Measurements from ENCODE around the gene LSP1.
A peak's percentile ranks its signal among the peaks of the same experiment; 100 is the strongest.

LSP1 gene

DNA sequence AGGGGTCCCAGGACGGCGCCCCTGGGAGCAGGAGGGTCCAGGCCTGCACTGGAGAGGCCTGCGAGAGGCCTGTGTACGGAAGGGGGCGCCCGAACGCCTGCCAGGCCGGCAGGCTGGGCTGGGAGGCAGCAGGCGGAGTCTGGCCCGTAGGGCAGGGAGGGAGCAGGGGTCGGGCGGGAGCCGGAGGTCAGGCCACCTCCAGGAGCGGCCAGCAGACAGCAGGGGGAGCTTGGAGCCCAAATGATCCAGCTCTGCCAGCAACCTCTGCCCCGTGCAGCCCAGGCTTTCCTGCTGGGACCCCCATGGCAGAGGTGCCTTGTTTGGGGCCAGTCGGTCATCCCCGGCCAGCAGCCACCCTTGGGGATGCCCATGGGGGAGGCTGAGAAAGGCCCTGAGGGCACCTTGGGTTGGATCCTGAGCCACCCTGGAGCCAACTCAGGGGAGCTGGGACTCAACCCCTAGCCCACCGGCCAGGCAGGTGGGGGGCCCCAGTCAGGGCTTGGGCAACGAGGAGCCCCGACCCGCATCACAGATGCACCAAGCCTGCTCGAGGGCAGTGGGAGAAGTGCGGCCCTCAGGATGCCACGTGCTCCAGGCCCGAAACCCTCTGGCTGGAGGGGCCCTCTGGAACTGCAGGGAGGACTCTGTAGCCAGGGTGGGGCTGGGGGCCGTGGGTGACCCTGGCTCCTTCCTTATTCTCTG, 27.7 kb upstream of the LSP1 start:
- DNase-seq, result no peak

DNA sequence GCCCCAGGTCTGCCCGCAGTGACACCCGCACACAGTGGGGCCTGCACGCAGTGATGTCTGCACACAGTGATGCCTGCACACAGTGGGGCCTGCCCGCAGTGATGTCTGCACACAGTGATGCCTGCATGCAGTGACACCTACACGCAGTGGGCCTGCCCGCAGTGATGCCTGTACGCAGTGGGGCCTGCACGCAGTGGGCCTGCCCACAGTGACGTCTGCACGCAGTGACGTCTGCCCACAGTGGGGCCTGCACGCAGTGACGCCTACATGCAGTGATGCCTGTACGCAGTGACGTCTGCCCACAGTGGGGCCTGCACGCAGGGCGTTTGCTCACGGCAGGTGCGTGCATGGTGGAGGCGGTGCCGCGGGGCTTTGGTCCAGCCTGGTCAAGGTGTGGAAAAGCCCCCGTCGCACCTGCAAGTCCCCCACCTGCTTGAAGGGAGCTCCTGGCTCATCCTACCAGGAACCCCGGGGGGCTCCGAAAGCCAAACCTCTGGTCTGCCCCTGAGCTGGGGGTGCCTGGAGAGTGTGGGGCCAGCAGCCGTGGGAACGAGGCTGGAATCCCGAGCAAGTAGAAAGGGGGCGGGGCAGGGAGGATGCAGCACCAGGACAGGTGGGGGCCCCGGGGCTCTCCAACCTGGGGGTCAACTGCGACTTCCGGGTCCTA, 27.0 kb upstream of the LSP1 start:
- DNase-seq, result no peak

DNA sequence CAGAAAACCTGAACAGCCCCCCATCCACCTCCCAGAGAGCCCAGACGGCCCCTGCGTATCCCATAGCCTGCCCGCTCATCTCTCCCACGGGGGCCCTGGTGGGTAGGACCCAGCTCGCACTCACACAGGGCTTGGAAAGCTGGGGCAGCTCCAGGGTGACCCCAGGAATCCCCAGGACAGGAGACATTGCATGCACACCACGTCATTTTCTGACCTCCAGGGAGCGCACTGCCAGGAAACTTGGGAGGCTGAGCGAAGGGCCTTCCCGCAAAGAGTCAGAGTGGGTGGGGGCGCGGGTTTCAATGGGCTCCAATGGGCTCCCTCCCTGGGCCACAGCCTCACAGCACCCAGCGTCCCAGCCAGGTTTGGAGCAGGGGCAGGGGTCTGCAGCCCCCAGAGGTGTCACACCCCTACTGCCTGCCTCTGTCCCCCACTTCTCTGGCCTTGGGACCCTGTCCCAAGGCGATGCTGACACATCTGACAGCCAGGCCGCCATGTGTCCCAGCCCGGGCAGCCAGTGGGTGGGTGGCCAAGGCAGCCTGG, 26.3 kb upstream of the LSP1 start:
- DNase-seq, result peak; percentile 3

DNA sequence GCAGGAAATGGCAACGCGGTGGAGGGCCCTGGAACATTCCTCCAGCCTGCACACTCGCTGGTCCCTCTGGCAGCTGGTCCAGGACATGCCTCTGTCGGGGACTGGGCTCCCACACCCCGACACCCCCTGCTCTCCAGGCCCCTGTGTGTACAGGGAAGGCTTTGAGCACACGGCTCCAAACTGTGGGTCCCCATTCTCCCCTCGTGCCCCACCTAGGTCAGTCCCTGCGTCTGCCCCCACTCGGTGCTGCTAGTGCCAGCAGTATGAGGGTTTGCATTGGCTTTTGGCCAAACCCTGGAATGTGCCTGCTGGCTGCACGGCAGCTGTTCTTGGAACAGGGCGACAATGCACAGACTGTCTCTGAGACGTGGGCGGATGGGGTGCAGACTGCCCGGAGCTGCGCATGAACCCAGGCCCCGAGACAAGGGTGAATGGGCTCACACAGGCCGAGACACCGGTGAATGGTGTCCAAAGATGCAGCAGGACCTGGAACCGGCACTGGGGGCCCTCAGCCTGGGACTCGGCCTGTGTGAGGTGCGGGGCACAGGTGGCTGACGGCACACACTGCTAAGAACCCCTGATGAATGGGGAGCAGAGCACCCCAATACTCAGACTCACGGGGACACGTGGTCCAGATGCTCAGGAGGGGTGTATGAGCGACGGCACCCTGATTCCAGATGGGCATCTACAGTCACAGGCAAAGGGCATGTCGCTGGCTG, 25.6 kb upstream of the LSP1 start:
- DNase-seq, result peak; percentile 86

DNA sequence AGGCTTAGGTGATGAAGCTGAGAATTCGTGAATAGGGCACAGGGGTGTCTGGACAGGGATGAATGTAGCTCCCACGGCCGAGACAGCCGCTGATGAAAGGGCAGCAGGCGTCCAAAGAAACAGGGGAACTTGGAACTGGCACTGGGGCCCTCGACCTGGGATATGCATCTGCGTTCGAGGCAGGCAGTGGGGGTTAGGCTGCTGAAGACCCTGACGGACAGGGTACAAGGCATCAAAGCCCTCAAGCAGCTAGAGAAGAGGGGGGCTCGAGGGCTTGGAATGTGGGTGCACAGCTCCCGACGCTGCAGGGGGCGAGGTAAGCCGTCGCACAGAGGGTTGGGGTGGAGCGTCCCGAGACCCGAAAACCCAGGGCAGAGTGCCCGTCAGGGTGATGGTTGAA, 25.0 kb upstream of the LSP1 start:
- no peak for DNase-seq

DNA sequence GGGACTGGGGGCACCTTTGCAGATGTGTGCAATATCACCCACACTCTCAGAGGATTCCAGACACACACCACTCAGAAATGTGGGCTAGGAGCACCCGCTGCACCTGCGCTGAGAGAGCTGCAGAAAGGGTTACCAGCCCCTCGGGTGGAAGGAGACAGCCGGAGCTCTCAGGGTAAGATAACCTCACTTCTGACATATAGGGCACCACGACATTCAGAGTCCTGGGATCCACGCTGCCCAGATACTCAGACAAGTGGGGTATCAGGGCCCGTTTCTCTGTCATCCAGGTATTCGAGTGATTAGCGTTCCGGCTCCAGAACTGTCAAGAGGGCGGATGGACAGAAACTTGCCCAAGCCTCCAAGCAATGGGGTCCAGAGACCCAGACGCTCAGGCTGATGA, 24.3 kb upstream of the LSP1 start:
- no peak for DNase-seq

DNA sequence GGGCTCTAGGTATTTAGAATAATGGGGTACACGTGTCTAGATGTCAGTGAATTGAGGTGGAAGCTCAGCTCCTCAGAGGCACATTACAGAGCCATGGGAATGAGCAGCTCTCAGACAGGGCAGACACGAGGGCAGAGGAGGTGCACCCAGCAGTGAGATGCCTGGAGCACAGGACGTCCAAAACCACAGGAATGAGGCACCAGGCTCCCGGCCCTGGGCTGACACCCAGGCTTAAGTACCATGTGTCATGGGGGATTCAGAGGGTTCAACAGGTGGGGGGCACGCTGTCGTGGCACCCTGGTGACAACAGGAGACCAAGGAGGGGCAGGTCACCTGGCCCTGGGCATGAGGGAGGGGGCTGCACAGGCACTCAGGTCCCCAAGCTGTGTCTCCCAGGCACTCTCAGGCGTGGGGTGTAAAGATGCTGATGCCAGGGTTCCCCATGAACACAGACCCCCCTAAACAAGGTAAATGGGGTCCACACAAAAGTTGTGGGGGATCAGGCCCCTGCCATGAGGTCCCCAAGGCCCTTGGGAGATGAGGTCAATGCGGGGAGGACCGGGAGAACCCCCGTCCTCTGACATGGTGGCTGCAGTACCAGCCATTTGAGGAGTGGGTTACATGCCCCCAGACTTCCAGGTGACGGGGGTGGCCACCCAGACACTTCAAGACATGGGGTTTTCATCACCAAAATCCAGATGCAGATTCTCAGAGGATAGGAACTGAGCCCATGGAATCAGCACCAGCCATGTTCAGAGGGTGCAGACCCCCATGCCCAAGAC, 23.7 kb upstream of the LSP1 start:
- no peak for DNase-seq

DNA sequence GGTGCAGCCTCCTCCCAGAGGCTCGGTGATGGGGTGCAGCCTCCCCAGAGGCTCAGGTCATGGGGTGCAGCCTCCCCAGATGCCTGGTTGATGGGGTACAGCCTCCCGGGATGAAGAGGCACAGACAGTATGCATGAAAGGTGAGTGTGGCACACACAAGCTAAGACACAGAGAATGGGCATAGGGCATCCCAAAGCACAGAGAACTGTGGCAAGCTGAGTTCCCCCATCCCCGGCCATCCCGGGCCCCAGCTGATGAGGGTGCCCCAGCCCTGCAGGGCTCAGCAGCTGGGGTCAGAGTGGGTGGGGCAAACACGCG, 22.9 kb upstream of the LSP1 start:
- DNase-seq, result no peak

DNA sequence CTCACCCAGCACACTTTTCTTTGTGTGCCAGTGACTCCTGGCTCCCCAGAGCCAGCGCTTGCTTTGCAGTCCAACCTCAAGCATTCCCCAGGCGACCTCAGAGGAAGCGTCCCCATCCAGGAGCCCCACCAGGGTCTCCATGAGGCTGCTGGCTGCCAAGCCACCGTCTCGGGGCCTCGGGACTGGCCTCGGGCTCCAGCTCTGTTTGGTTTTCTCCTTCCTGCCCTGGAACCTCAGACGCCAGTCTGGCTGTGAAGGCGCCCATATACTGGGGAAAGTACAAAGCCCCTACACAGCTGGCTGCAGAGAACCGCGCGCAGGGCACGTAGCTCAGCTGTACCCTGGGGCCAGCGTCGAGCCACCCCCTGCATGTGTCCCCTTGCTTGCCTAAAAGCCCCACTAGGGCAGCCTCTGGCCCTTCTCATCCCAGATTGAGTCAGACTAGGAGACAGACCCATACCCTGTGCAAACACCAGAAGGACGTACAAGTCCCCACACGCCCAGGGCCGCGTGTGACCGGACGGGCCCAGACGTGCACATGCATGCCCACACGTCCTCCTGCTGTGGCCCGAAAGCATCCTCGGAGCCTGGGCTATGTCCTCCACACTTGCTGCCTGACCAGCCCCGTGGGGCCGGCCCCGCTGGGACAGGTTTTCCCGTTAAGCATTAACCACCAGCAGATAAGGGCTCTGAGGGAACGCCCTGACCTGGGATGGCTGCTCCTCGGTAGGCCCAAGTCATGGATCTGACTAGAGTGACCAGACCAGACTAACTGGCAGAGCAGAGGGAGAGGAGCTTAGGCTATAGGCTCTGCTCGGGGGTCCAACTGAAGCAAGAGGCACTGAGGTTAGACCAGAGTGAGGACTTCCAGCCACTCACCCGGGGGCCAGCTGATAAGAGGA, 22.3 kb upstream of the LSP1 start:
- DNase-seq, result peak; percentile 47

DNA sequence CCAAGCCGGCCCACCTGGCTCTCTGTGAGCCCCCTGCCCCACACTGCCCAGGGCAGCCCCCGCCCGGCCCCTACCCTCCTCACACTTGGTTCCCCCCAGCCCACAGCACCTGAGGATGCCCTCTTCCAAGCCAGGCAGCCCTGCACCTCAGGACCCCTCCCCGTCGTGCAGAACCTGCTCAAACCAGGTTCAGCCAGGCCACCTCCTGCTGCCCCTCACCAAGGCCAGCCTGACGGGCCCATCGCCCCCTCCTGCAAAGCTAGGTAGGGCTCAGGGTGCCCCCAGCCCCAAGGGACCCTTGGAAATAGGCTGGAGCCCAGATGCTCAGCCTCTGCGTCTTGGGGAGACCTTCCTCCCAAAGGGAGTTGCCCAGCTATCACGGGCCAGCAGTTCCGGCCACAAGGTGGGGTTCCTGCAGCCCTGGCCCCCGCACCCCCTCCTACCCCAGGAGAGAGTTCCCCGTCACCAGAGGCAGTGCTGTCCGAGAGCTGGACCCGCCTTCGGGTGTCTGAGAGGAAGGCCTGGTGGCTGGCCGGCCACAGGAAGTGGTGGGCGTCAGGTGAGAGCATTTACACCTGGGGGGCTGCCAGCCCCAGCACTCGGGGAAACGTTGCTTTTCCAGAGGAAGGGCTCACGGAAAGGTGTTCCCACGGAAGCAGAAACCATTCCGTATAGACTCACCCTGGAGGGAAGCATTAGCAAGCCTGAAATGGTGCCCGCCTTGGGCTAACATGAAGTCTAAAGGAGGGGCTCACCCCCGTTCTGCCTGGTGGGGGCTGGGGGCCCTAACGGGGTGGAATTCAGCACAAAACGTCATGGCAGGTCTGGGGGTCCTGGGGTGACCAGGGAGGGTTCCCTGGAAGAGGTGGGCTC, 21.3 kb upstream of the LSP1 start:
- no peak for DNase-seq

DNA sequence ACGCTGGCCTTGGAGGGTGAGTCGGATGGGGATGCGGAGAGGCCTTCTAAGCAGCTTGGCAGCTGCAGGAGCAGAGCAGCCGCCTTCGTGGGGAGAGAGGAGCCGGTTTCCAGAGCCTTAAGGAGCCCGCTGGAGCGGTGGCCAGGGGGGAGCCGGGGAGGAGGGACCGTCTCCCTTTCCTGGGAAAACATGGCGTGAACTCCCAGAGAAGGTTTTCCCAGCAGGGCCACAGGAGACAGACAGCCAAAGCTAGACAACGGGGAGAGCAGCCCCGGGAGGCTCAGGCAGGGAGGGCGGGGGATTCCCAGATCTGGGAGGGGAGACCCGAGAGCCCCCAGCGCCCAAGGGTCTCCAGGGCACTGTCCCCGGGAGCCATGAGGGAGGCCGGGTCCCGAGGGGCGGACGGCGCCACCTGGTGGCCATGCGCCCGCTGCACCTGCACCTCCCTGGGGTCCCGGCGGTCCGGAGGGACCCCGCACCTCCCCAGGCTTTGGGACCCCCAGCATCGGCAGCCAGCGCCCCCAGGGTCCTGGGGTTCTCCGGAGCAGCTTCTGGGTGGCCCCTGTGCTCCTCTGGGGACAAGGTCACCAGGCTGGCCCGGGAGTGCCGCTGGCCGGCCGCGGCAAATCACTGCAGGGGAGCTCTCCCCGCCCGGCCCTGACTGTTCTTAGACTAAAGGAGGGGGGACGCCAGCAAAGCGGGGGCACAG, 20.5 kb upstream of the LSP1 start:
- DNase-seq, result peak; percentile 32

DNA sequence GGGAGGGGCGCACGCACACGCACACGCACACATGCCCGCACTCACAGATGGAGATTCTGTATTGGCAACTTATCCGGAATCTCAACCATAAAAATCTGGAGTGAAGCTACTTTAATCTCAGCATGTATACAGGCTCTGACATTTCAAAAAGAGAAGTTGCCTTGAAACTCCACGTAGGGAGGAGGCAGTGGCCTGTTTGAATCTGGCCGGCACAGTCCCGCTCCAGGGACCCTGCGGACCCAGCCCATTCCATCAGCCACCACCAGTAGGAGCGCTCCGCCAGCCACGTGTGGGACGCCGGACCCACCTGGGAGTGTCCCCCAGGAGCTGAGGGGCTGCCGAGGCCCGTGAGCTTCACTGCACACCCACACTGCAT, 20.0 kb upstream of the LSP1 start:
- DNase-seq, result no peak

DNA sequence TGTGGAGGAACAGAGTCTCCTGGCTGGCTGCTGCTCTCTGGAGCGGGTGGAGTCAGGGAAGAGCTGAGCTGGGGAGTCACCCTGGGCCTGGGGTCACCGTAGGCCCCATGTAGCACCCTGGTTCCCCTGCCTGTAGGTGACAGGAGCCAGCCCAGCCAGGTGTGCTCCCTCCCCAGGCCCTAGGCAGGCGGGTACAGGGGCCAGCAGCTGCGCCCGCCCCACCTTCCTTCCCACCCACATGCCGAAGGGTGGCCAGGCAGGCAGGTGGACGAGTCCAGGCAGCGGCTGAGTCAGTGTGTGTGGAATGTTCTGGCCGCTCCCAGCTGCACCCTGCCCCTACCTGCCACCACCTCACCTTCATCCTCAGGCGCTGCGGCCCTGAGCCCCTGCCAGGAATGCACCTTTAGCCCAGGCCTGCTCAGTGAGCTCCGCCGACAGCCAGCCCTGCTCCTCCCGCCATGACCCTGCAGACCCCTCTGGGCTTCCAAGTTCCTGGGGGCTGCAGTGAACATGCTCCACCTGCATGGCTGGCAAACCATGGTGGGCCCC, 18.7 kb upstream of the LSP1 start:
- DNase-seq, result no peak

DNA sequence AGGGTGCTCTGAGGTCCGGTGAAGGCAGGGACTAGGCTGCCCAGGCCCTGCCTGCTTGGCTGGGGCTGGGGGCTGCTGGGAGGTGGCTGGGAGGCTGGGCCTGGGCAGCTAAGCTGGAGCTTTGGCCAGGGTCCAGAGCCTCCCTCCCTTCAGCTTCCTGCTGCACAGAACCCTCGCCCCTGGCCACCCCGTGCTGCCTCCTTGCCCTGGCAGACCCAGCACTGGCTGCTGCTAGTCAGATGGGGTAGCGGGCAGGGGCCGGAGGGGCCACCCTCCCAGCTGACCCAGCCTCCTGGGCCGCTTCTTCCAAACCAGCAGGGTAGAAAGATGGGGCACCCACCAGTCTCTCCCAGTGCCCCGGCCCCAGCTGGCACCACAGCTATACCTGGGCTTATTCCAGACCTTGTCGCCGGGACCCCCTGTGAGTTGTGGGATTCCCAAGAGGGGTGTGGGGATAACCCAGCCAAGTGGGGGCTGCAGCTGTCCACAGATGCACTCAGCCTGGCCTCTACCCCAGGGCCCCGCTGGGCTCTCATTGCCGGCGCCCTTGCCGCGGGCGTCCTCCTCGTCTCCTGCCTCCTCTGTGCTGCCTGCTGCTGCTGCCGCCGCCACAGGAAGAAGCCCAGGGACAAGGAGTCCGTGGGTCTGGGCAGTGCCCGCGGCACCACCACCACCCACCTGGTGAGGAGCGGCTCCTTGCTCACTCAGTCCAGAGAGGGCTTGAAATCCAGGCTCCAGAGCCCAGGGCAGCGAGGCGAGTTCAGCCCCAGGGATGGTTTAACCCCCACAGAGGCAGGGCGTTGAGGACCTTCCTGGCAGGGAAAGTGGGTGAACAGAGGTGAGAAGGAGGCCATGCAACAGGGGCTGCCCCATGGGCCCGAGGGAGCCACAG, 17.9 kb upstream of the LSP1 start, which contains the start of gene SYT8:
Gene SYT8 (plus strand): TSS at position 212 of the 892 bp plus-strand sequence. CDS start 116 bp downstream, at position 328.
- DNase-seq, result no peak

DNA sequence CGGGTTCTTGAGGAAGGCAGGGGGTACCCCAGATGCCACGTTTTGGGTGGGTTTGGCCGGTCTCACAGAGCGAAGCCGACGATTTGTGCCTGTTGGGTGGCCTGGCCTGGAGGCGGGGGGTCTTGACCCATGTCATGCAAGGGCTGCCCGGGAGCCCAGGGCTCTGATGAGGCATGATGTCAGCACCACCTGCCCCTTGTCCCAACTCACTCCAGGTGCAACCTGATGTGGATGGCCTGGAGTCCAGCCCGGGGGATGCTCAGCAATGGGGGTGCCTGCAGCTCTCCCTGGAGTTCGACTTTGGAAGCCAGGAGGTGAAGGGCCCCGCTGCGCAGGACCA, 17.2 kb upstream of the LSP1 start:
- no peak for DNase-seq

DNA sequence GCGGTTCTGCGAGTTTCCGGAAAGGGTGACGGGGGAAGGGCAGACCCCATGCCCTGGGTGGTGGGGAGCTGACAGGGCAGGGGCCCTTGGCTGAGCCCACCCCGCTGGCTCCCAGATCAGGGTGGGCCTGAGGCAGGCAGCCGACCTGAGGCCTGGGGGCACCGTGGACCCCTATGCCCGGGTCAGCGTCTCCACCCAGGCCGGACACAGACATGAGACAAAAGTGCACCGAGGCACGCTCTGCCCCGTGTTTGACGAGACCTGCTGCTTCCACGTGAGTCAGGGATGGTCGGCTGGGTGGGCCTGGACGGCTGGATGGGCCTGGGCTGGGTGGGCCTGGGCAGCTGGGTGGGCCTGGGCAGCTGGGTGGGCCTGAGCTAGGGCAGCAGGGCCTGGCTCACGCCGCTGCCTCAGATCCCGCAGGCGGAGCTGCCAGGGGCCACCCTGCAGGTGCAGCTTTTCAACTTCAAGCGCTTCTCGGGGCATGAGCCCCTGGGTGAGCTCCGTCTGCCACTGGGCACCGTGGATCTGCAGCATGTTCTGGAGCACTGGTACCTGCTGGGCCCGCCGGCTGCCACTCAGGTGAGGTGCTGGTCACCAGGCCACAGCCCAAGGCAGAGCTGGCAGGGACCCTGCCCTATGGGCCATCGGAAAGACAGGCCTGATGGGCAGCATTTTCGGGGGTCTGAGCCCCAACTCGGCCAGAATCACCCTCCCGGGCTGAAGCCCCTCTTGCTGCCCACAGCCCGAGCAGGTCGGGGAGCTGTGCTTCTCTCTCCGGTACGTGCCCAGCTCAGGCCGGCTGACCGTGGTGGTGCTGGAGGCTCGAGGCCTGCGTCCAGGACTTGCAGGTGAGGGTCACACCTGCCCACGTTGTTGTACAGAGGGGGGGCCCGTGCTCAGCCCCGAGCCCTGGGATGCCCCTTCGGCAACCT, 16.6 kb upstream of the LSP1 start:
- DNase-seq, result no peak

DNA sequence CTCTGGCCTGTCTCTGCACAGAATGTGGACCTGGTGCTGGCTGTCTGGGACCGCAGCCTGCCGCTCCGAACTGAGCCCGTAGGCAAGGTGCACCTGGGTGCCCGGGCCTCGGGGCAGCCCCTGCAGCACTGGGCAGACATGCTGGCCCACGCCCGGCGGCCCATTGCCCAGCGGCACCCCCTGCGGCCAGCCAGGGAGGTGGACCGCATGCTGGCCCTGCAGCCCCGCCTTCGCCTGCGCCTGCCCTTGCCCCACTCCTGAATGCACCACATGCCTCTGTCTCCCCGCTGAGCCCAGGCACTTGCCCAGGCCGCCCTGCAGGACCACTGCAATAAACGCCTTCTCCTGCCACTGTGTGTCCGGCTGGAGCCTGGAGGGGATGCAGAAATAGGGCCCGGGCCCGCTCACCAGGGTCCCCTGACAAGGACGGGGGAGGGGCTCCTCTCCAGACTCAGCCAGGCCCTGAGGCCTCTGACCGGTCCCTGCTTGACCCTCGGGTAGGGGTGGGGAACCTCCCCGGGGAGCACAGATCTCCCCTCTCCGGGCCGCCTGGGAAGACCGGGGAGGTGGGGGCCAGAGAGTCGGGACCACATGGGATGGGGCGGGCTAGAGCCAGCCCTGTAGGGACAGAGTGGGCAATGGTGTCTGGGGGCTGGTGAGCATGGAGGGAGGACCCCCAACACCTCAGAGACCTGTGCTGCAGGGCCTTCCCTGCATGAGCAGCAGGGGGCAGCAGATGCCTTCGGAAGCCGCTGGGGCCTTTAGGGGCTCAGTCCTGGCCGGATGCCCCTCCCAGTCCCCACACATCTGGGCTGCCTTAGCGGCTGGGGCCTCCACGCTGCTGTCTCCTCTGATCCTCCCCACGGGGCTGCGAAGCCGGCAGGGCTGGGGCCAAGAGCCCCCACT, 15.5 kb upstream of the LSP1 start:
- peak; percentile 34 for DNase-seq

Data from NCI-H345 (cell line).